IPS-18c (cell line): ENCODE data around the gene VWF.

Experiments
- H3K4me3 ChIP-seq: 2 replicates; pipeline ENCODE4 v1.7.0; 2013; ENCODE audit warnings: low read depth, mild to moderate bottlenecking, low read length, moderate library complexity; ENCODE audit not compliant: insufficient read depth
- H3K9me3 ChIP-seq: one replicate; pipeline ENCODE4 v1.6.1; 2013; ENCODE audit warnings: mild to moderate bottlenecking, low read length, moderate library complexity; ENCODE audit not compliant: control insufficient read depth, insufficient read depth

The VWF gene

GRCh38 chr12:5909560-5909959 lies 214.9 kb downstream of the VWF start:
- no peak overlapping the region for H3K4me3 ChIP-seq
- no peaks in the 10 kb centered on the region for H3K9me3 ChIP-seq

DNA sequence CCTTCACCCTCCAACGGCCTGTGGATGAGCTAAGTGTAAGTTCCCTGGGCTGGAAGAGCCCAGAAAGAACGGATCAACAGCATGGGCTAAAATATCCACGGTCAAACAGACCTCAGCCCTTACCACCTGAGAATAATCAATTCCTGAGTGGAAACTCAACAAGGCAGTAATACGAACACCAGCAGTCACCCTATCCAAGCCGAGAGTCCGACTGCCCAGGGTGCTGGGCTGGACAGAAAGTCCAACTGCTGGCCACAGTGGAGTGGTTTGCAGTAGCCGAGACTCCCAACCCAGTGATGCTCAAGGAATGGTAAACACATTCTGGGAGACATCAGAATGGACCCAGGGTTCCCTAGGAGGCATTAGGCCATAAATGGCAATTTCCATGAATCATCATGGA lies 216.2 kb downstream of the VWF start:
- H3K4me3 ChIP-seq = no peak overlapping the region
- H3K9me3 ChIP-seq = no peaks in the 10 kb centered on the region

DNA sequence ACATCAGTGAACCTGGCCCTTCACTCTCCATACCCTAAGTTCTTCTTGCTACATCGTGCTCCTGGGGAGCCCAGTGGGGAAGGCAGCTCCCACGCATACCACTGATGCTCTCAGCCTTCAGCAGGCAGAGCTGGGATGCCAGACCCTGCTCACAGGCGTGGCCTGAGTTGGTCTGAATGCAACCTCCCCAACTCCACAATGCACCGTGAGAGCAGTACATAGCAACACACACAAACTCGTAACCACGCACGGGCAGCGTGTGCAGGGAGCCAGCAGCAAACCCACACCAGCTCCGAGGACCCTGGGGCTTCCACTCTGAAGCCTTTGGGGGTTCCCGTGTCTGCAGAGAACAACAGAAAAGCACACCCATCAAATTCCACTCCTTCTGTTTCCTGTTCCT lies 216.7 kb downstream of the VWF start:
- Histone ChIP-seq H3K4me3 (no peak overlapping the region), H3K9me3 (no peaks in the 10 kb centered on the region)

DNA sequence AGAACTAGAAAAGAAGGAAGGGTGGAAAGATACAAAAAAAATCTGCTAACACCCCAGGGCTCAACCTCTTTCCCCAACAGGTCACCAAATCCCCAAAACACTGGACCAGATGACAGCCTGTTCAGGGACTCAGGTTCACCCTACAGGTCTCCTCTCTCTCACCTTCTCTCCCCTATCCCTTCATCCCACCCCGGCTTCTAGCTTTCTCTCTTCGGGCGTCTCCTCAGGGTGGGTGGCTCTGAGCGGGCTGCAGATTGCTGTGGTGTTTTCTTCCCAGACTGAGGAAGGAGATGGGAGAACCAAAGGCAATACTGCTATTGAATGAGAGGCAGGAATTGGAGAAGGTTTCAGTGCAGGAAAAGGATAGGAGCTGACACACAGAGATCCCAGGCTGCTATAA lies 218.7 kb downstream of the VWF start:
- H3K4me3 ChIP-seq = no peak overlapping the region
- no peaks in the 10 kb centered on the region for H3K9me3 ChIP-seq

GRCh38 chr12:5904969-5905368 lies 219.5 kb downstream of the VWF start:
- Histone ChIP-seq H3K4me3 (no peak overlapping the region), H3K9me3 (no peaks in the 10 kb centered on the region)

DNA sequence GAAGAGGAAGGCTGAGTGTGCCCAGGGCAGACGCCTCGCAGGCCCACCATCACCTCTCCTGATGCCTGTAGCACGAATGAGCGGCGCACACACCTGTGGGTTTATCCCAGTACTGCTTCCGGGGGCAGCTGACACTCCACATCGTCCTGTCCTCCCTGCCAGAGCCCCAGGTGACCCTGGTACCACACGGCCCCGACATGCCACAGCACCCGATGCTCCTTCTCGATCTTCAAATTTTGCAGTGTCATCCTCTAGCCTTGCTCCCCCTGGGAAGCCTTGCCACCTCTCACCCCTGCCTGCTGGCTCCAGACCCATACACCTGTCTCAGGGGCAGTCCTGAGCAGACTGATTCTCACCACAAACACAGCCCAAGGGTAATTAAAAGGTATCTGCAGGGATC lies 220.0 kb downstream of the VWF start:
- Histone ChIP-seq H3K4me3 (no peak overlapping the region), H3K9me3 (no peaks in the 10 kb centered on the region)

DNA sequence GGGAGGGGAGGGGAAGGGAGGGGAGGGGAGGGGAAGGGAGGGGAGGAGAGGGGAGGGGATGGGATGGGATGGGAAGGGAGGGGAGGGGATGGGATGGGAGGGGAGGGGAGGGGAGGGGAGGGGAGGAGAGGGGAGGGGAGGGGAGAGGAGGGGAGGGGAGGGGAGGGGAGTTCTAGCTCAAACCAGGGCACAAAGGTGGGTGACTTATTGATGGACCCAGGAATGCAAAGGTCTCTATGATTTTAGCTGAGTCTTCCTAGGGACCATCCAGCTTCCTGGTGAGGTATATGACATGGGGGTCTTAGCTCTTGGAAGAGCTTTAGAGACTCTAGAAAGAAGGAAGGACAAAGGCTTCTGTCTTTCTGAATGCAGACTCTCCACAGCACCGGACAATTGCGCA lies 221.7 kb downstream of the VWF start:
- no peak overlapping the region for H3K4me3 ChIP-seq
- no peaks in the 10 kb centered on the region for H3K9me3 ChIP-seq

- no peaks in the 10 kb centered on the region for H3K9me3 ChIP-seq
- no peak overlapping the region for H3K4me3 ChIP-seq
Observed at GRCh38 chr12:5901416-5901815, 223.1 kb downstream of the VWF start.

- H3K4me3 ChIP-seq = no peak overlapping the region
- no peaks in the 10 kb centered on the region for H3K9me3 ChIP-seq
Observed at GRCh38 chr12:5900533-5901205, 223.8 kb downstream of the VWF start.

- no peaks in the 10 kb centered on the region for H3K9me3 ChIP-seq
- no peak overlapping the region for H3K4me3 ChIP-seq
Observed at GRCh38 chr12:5900076-5900475, 224.4 kb downstream of the VWF start.

- Histone ChIP-seq H3K9me3 (no peaks in the 10 kb centered on the region), H3K4me3 (no peak overlapping the region)
Observed at GRCh38 chr12:5899675-5900074, 224.8 kb downstream of the VWF start.

GRCh38 chr12:5898874-5899273 lies 225.6 kb downstream of the VWF start:
- Histone ChIP-seq H3K9me3 (no peaks in the 10 kb centered on the region), H3K4me3 (no peak overlapping the region)
